SK-N-SH treated with all-trans-retinoic acid at 6 μM for 48 hours (cell line): Measurements from ENCODE around the gene SLC25A28.

Experiments used
- ATAC-seq: fragments of 200-7000 bp; cut with Tn5 transposase; 3 replicates; pipeline ENCODE4 v1.9.1; 2020; ENCODE audit warnings: mild to moderate bottlenecking, moderate library complexity
- ARNTL ChIP-seq: fragments of 450-650 bp; formaldehyde crosslinking; IDR thresholded peaks from 2 replicates; pipeline ENCODE4 v1.5.0; 2020; ENCODE audit warnings: low read depth, mild to moderate bottlenecking, moderate library complexity, borderline replicate concordance
- BACH2 ChIP-seq: fragments of 250-450 bp; sonication (Bioruptor Pico); IDR thresholded peaks from 2 replicates; pipeline ENCODE4 v1.9.0; 2021; ENCODE audit warnings: mild to moderate bottlenecking, borderline replicate concordance
- CREB5 ChIP-seq: fragments of 250-450 bp; sonication (Bioruptor Pico); IDR thresholded peaks from 2 replicates; pipeline ENCODE4 v1.5.1; 2020; ENCODE audit warnings: low read depth, mild to moderate bottlenecking, moderate library complexity
- CSDC2 ChIP-seq: fragments of 250-450 bp; sonication (Bioruptor Pico); IDR thresholded peaks from 2 replicates; pipeline ENCODE4 v1.5.0; 2020; ENCODE audit warnings: mild to moderate bottlenecking, moderate library complexity
- CSRNP3 ChIP-seq: fragments of 250-450 bp; sonication (Bioruptor Pico); IDR thresholded peaks from 2 replicates; pipeline ENCODE4 v1.5.1; 2021; ENCODE audit warnings: mild to moderate bottlenecking, moderate library complexity
- ESRRG ChIP-seq: fragments of 250-450 bp; sonication (Bioruptor Pico); IDR thresholded peaks from 2 replicates; pipeline ENCODE4 v1.6.1; 2021; ENCODE audit warnings: mild to moderate bottlenecking
- GLIS3 ChIP-seq: fragments of 250-450 bp; sonication (Bioruptor Pico); IDR thresholded peaks from 2 replicates; pipeline ENCODE4 v1.5.0; 2020; ENCODE audit warnings: mild to moderate bottlenecking, moderate library complexity
- ISL1 ChIP-seq: fragments of 250-450 bp; sonication (Bioruptor Pico); IDR thresholded peaks from 2 replicates; pipeline ENCODE4 v2.1.2; 2022; ENCODE audit warnings: mild to moderate bottlenecking, moderate library complexity
- OSR1 ChIP-seq: fragments of 250-450 bp; sonication (Bioruptor Pico); IDR thresholded peaks from 2 replicates; pipeline ENCODE4 v1.8.0; 2022; ENCODE audit warnings: moderate library complexity, mild to moderate bottlenecking, inconsistent platforms
- PATZ1 ChIP-seq: fragments of 250-450 bp; sonication (Bioruptor Pico); IDR thresholded peaks from 2 replicates; pipeline ENCODE4 v1.8.0; 2020; ENCODE audit warnings: mild to moderate bottlenecking, moderate library complexity, borderline replicate concordance
- POU6F1 ChIP-seq: fragments of 250-450 bp; sonication (Bioruptor Pico); IDR thresholded peaks from 2 replicates; pipeline ENCODE4 v1.8.0; 2021; ENCODE audit warnings: low read depth, mild to moderate bottlenecking, moderate library complexity, borderline replicate concordance
- PPARA ChIP-seq: fragments of 250-450 bp; sonication (Bioruptor Pico); IDR thresholded peaks from 2 replicates; pipeline ENCODE4 v1.5.0; 2020; ENCODE audit warnings: mild to moderate bottlenecking, borderline replicate concordance
- SNAI2 ChIP-seq: fragments of 250-450 bp; sonication (Bioruptor Pico); IDR thresholded peaks from 2 replicates; pipeline ENCODE4 v1.5.0; 2020; ENCODE audit warnings: mild to moderate bottlenecking, moderate library complexity
- TCF4 ChIP-seq: fragments of 250-450 bp; sonication (Bioruptor Pico); IDR thresholded peaks from 2 replicates; pipeline ENCODE4 v1.8.0; 2021; ENCODE audit warnings: mild to moderate bottlenecking, moderate library complexity, borderline replicate concordance
- TOX ChIP-seq: fragments of 250-450 bp; sonication (Bioruptor Pico); IDR thresholded peaks from 2 replicates; pipeline ENCODE4 v1.8.0; 2021; ENCODE audit warnings: mild to moderate bottlenecking, moderate library complexity, borderline replicate concordance
- TSHZ2 ChIP-seq: fragments of 250-450 bp; sonication (Bioruptor Pico); IDR thresholded peaks from 2 replicates; pipeline ENCODE4 v1.5.0; 2020; ENCODE audit warnings: mild to moderate bottlenecking, moderate library complexity
- ZC3H10 ChIP-seq: fragments of 250-450 bp; sonication (Bioruptor Pico); IDR thresholded peaks from 2 replicates; pipeline ENCODE4 v1.5.1; 2021; ENCODE audit warnings: mild to moderate bottlenecking, moderate library complexity
- ZNF565 ChIP-seq: fragments of 450-650 bp; formaldehyde crosslinking; conservative IDR thresholded peaks from 2 replicates; pipeline ENCODE4 v1.5.0; 2020; ENCODE audit warnings: low read depth, mild to moderate bottlenecking, moderate library complexity
- ZNF70 ChIP-seq: fragments of 450-650 bp; formaldehyde crosslinking; IDR thresholded peaks from 2 replicates; pipeline ENCODE4 v1.5.0; 2020; ENCODE audit warnings: mild to moderate bottlenecking, moderate library complexity
- ZNF8 ChIP-seq: fragments of 450-650 bp; formaldehyde crosslinking; IDR thresholded peaks from 2 replicates; pipeline ENCODE4 v1.5.0; 2020; ENCODE audit warnings: mild to moderate bottlenecking, moderate library complexity

The SLC25A28 gene

GRCh38 chr10:99647601-99648151, 27.4 kb upstream of the SLC25A28 start:
- ATAC-seq: no peak
- TF ChIP-seq ZNF70 (CRISPR knock-in tag): no peak
- TF ChIP-seq ESRRG (CRISPR knock-in tag): no peak
- no peak for TF ChIP-seq PATZ1 (CRISPR knock-in tag)
- no peak for TF ChIP-seq TSHZ2 (CRISPR knock-in tag)
- no peak for TF ChIP-seq CSDC2 (CRISPR knock-in tag)
- no peak for TF ChIP-seq BACH2 (CRISPR knock-in tag)
- no peak for TF ChIP-seq PPARA (CRISPR knock-in tag)
- no peak for TF ChIP-seq ZNF8 (CRISPR knock-in tag)
- no peak for TF ChIP-seq TCF4 (CRISPR knock-in tag)
- TF ChIP-seq OSR1 (CRISPR knock-in tag): no peak

- TF ChIP-seq ARNTL (CRISPR knock-in tag) (no peak), TCF4 (CRISPR knock-in tag) (no peak), PPARA (CRISPR knock-in tag) (no peak), CREB5 (CRISPR knock-in tag) (no peak), CSRNP3 (CRISPR knock-in tag) (no peak), ZNF565 (CRISPR knock-in tag) (no peak), ZC3H10 (CRISPR knock-in tag) (no peak), TOX (CRISPR knock-in tag) (no peak), GLIS3 (CRISPR knock-in tag) (no peak), BACH2 (CRISPR knock-in tag) (no peak), ISL1 (CRISPR knock-in tag) (no peak), ZNF70 (CRISPR knock-in tag) (no peak), ESRRG (CRISPR knock-in tag) (no peak), POU6F1 (no peak), TSHZ2 (CRISPR knock-in tag) (no peak), SNAI2 (CRISPR knock-in tag) (no peak), OSR1 (CRISPR knock-in tag) (no peak), ZNF8 (CRISPR knock-in tag) (no peak)
- ATAC-seq: no peak
Measured at GRCh38 chr10:99633832-99634231, 13.6 kb upstream of the SLC25A28 start.
